HG02571 (cell line): ENCODE measurements around the gene FCRL5.
A peak's percentile ranks its signal among the peaks of the same experiment; 100 is the strongest.

ENCODE experiments used
- ATAC-seq: cut with Tn5 transposase; IDR thresholded peaks from one replicate; pipeline ENCODE4 v1.9.1; 2021; ENCODE audit warnings: mild to moderate bottlenecking, moderate library complexity; ENCODE audit not compliant: unreplicated experiment

The FCRL5 gene

DNA sequence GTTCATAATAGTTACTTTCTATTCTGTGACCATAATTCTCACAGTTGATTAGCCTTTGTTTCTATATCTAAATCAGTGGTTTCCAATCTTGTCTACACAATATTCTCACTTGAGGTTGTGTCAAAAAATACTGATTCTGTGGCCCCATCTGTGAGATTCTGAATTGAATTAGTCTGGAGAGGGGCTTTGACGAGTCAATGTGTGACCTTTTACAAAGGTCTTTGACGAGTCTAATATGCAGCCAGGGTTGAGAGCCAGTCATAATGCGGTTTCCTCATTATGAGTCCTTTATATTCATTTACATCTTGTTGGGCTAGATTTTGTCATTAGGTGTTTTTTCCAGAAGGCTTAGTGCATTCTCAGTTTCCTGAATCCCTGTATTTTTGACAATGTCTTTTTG is 19.7 kb downstream of the FCRL5 start:
- no peak for ATAC-seq

DNA sequence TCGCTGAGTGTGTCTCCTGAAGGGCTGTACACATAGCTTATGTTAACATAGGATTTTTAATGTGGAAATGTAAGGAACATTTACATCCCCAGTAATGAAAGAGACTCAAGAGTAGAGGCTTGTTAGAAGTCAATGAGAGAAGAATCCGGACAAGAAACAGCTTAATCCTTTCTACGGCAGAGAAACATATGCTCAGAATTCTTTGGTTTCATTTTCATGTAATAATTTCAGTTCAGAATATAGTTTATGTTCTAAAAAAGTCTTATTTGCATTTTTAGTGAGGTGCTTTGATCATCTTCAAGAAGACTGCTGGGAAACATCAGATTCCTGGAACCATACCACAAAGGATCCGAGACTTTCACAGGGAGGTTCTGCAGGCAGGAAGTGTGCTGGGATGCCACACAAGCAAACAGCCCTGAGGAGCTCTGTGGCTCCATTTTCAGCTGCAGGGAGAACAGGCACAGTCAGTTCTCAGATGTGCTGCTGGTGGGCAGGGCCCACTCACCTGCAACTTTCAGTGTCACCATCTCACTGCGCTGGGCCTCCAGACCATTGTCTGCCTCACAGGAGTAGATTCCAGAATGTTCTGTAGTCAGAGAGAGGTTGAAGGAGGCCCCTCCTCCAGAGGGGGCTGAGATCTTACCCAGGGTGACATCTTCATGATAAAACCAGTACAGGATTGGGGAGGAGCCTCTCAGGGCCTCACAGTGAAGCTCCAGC is 28.4 kb downstream of the FCRL5 start:
- ATAC-seq, result peak; percentile 80

DNA sequence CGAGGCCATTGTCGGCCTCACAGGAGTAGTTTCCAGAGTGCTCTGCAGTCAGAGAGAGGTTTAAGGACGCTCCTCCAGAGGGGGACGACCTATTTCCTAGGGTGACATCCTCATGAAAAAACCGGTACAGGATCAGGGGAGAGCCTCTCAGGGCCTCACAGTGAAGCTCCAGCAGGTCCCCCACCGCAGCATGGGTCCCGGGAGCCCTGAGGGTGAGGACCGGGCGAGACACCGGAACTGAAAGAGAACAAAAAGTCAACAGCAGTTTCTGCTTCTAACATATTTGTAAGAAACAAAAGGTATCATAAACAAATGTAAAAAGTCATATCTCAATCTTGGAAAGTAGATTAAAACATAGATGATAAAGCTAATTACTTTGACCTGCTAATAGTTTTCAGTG is 31.3 kb downstream of the FCRL5 start:
- ATAC-seq, result no peak

DNA sequence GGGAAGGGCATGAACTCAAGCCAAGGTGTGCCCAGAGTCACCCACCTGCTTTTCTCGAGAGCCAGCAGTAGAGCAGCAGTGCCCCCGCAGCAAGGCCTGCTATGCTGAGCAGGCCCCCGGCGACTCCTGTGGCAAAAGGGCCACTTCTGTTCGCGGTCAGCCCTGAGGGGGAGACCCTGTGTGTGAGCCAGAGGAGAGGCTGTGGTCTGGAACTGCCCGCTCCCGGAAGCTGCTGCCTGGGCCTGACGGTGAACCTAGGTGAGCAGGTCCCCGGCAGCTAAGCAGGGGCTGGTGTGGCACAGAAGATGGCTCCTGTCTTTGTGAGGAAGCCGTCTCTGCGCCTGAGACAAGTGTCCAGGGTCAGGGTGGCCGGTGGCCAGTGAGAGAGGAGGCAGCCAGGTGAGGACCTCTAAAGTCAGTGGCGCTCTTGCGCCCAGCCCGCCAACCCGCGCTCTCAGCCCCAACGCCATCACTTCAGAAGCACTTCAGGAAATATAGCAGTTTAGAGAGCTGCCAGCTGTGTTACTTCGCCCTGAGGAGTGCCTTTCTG is 31.9 kb downstream of the FCRL5 start:
- ATAC-seq, result no peak

DNA sequence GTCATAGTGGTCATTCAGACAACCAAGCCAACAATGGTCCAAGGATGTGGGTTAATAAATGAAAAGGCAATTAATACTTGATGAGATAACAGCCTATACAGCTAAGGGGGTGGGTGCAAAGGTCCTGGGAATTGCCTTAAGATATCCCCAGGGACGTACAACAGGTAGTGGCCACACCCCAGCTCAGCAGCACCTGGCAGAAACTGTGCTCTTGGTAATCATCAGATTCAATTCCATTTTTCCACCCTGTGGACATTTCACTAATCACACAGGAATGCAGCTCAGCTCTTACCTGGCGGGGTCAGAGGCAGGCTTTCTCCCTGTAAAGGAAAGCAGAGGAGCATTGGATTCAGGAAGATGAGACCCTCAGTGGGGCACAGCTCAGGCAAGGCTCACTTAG is 32.9 kb downstream of the FCRL5 start:
- ATAC-seq, result no peak

DNA sequence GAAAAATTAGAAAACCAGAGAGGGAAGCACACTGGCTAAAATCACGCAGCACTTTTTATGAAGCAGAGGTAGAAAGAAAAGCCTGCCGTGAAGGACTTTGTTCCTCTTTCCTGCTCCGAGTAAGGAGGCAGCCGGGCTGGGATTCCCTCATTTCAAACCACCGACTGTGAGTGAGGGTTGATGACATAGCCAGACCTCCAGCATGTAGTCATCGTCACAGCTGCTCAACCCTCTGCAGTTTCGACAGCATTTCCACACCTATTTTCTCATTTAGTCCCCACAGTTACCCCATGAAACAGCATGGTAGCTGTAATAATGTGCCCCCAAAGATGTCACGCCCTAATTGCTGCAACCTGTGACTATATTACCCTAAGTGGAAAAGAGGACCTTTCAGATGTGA is 35.3 kb downstream of the FCRL5 start:
- ATAC-seq, result no peak

DNA sequence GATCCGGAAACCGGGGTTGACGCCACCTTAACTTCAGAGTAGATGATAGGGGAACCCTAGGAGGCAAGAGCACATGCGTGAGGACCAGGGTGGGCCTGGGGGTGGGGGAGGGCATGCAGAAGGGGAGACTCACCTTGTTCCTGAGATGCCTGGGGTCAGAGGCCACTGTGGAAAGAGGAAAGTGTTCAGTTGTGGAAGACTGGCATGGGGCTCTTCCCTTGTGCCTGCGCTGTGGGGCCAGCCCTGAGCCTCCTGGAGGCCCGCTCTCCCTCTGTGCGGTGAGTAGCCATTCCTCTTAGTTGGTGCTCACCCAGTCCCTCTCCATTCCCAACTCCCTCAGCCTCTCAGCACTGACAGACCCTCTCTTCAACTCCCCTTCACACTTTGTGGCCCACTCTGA is 36.6 kb downstream of the FCRL5 start:
- ATAC-seq, result no peak

DNA sequence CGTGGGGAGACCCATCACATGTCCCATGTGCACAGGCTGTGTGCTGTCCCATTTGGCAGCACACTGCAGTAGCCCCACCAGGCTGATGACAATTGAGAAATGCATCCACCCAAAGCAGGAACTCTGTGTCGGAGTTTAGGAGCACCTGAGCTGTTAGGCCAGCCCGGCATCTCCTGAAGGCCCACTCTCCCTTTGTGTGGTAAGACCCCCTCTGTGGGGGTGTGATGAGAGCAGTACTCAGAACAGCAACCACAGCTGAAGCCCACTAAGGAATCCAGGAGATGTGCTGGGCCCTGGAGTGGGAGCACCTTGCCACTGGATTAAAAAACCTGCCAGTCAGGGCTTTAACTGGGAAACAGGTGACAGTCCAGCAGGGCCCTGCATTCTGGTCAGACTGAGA is 37.2 kb downstream of the FCRL5 start:
- no peak for ATAC-seq

DNA sequence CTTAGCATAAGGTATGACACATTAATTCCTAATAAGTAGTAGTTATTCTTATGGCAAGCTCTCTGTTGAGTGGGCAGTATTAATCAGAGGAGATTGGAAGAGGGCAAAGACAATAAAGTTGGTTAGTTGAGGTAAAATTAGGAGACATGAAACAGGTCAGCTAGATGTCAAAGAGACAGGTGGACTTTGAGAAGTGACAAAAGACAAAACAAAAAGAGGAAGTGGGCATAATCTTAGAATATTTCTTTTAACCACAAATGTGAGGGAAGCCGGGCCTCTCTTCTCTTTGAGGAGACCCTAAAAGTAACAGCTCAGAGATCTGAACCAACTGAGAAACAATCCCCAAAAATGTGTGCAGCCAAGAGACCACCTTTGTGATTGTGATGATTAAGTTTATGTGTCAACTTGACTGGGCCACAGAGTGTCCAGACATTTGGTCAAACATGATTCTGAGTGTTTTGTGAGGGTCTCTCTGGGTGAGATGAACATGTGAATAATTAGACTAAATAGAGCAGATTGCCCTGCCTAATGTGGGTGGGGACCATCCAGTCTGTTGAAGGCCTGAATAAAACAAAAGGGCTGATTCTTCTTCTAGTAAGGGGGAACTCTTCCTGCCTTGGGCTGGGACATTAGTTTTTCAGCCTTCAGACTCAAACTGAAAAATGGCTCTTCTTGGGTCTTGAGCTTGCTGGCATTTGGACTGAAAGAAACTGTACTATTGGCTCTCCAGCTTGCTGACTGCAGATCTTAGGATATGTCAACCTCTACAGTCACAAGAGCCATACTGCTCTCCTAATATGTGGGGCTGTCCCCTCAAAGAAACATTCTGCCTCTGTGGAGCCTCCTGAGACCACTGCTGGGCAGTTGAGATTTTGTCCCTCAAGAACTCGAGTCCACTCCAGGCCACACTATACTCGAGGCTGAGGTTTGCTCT is 40.0 kb downstream of the FCRL5 start:
- no peak for ATAC-seq

DNA sequence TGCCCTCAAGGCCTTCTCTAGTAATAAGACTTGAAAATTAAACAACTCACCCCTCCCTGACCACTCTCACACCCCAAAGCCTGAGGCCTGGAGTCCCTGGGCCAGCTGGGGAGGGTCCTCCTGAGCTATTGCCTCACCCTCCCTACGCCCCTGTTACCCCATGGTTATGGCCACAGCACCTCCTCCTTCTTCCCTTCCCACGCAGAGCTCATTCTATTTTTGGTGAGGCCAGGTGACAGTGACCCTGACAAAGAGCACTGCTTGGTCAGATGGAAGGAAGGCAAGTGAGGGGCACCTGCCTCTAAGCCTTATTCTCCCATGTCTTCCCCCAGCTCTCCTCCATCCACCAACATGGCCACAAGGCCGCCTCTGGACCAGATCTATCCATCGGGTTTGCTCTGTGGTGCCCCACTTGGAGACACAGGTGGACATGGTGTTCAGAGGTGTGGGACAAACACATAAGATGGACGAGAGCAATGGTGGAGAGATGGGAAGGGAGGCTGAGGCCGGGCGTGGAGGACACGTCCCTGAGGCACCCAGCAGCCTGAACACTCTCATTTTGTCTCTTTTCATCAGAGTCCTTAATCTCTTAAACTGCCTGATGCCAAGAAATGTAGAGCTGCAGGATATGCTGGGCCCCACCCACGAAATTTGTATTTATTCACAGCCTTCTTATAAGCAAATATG is 42.6 kb downstream of the FCRL5 start:
- ATAC-seq, result no peak

DNA sequence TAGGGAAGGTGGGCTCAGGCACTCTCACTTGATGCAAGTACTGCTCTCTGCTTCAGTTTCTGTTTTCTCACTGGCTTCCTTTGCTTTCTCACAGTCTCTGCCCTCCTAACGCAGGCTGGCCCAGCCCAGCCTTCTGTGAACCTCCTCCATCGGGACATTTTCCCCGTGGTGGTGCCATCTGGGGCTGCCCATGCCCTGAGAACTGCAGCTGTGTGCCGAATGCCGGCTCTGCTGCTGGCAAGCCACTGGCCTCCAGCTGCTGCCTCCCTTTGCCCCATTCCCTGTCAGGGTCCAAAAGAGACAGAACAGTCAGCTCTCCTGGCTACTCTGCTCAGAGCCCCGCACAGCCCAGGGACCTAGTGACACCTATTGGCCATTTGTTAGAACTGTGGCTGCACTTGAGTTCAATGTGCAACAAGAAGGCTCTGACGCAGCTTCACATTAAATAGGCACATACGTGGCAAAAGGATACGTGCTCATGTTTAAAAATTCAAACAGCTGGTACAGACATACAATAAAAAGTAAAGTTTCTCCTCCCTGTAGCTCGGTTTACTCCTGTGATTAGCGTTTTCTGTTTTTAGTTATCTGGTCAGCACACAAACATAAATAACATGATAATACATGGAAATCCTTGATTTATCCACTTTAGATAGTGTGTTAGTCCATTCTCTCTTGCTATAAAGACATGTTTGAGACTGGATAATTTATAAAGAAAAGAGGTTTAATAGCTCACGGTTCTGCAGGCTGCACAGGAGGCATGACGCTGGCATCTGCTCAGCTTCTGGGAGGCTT is 46.6 kb downstream of the FCRL5 start:
- ATAC-seq, result peak; percentile 84

DNA sequence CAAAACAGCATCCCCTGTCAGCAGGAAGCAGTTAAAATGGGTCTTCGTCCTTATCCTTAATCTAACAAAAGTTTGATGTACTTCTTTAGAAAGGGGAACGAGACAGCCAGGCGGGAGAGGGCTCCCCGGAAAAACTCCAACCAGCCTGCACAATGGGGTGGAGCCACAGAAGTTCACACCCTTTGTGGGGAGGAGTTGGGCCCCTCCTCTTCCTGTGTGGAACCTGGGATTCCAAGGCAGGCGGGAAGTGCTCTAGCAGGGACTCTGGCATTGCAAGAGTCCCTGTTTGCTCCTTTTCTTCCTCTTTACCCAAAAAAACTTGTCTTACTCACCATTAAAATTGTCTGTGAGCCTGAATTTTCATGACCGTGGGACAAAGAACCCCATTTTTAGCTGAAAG is 47.7 kb downstream of the FCRL5 start:
- no peak for ATAC-seq

DNA sequence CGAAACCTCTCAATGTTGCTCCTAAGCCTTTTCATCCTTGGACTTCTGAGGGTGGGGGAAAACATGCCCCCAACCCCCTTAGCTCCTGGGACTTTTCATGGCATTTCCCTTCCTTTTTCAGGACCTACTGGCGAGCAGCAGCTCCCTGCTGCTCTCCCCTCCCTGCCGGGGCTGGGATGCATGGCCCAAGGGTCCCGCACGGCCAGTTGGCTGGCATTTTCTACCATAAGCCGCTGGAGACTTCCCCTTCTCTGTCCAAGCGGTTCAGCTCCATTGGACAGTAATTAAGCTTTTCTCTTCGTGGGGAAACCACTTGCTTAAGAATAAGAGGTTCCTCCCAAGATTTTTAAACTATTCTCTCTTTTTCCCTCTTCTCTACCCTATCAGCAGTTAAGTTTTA is 52.8 kb downstream of the FCRL5 start:
- ATAC-seq, result no peak

DNA sequence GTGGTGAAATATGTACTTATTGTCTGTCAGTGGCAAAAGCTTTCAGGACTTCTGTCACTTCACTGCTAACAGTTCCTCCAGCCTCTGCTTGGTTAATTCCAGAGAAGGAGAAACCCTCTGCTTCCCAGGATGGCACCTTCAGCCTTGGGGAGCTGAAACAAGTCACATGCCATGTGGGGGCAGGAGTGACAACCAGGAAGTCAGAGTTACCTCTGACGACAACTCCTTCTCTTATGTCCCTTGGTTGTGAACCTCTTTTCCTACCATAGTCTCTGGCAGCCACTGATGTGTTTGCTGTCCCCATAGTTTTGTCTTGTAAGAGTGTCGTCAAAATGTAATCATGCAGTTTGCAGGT is 53.6 kb downstream of the FCRL5 start:
- ATAC-seq, result no peak

DNA sequence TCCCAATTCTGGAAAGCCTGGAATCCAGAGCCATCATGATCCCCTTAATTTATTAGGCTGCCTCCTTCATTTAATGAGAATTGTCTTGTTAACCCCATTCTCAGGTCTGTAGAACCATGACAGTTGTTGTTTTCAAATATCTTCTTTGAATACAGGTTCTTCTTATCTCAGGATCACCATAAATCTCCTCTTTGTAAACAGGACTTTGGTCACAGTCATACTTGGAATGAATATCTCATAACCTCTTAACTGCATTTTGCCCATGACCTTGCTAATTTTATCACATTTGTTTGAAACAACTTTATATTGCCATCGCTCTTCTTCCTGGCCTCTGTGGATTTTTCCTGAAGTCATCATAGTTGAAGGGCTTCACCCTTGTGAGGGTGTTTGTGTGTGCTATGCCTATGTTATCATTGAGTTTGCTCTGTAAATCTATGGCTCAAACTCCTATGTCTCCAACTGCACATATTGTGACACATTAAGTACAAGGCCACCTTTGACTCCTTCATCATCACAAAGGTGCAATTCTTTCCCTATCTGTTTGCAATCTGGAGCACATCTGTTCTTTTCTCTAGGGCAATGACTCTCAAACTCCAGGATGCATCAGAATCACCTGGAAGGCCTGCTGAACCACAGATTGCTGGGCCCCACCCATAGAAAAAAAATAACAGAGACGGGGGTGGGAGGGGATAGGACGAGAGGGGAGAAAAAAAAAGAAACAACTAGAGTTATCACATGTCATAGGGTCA is 54.2 kb downstream of the FCRL5 start:
- ATAC-seq, result no peak

DNA sequence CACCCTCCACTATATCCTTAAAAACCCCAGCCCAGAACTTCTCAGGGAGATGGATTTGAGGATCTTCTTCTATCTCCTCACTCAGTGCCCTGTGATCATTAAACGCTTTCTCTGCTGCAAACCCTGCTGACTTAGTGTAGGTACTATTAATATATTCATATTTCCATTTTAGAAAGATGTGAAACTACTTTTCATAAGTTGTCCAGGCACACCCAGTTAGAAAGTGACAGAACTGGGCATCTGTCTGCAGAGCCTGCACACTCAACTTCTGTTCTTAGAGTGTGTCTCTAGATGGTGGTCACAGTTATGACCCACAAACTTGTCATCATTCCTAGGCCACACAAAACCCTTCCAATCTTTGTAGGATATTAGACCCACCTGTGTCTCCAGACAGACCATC is 55.0 kb downstream of the FCRL5 start:
- no peak for ATAC-seq

DNA sequence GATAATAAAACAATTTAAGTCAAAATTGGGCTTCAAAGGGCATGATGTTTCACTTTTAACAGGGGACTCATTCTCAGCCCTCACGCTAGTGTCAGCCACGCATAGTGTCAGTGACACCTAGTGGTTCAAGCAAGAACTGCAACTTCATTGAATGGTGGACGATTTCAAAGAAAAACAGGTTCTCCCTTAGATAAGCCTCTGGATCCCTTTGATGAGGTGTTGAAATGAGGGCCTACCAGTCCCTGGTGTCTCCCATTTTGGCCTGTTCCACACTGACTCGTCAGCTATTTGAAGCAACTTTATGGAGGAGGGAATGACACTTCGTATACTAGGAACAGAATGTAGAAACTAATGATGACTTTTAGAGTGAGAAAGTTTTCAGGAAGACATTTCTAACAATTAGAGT is 56.2 kb downstream of the FCRL5 start:
- ATAC-seq, result no peak

DNA sequence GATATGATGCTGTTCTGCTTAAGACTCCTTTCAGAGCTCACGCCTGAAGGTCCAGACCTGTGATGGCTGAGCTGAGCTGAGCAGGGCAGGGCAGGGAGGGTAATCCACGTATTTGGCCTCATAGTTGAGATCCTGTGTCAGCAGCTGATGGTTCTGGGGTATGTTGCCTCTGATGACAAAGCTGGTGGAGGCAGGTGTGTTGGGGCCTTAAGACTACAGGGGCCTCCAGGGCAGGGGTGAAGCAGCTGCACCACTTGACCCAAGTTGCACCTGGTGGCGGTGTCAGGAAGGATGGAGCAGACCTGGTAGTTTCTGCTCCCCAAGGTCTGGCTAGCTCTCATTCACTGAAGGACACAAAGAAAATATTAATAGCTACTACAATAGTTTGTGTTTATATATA is 57.0 kb downstream of the FCRL5 start:
- no peak for ATAC-seq

DNA sequence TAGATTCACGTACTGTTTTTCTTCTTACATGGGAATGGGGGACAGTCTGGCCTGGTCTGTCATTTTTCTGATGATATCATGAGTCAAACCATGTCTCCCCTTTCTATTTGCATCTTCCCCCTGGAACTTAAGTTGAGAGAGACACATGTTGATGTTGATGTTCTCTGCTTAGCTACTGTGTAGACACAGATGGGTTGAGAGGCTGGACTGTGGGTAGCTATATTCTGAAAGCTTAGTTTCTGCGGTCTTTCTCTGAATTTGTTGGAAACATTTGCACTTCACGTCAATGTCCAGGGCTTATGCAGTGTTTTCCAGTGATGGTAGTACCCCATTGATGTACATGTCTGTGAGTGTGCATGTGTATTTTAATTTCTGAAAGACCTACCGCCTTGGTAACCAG is 58.2 kb downstream of the FCRL5 start:
- ATAC-seq, result no peak
